D341Med (cell line): Measurements from ENCODE around the gene WDFY2.
"Not testable (repeated sequence)": the region's sequence is repeated elsewhere in the genome, so short reads cannot be mapped to it uniquely, and the experiment has no call there.

ENCODE experiments used
- DNase-seq: peaks from one replicate; pipeline ENCODE4 v3.0.0; 2012; ENCODE audit warnings: low spot score

WDFY2 gene

DNA sequence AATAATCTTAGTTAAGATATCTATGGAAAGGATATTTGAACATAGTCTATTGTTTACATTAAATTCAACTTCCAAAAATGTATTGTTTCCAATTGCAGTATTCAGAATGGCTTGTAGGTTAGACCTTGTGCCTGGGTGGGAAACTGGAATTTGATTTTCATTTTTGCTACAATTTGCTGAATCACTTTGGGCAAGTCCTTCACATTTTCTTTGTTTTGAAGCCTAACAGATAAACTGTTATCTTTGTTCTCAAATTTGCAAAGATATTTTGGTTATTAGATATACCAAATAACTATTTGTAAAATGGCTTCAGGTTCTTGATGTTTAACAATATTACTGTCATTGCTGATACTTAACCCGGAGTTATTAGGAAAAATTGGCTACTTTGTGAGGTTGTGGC is 82.6 kb downstream of the WDFY2 start:
- no peak for DNase-seq

- no peak for DNase-seq
These were observed 84.4 kb downstream of the WDFY2 start for GRCh38 chr13:51668580-51669195.

GRCh38 chr13:51673165-51673564 is 88.9 kb downstream of the WDFY2 start:
- DNase-seq, result no peak

- DNase-seq, result peak; percentile 27
These were observed 90.0 kb downstream of the WDFY2 start for GRCh38 chr13:51674276-51674675.

GRCh38 chr13:51675385-51675784 is 91.1 kb downstream of the WDFY2 start:
- DNase-seq, result no peak

GRCh38 chr13:51675877-51676276 is 91.6 kb downstream of the WDFY2 start:
- no peak for DNase-seq

DNA sequence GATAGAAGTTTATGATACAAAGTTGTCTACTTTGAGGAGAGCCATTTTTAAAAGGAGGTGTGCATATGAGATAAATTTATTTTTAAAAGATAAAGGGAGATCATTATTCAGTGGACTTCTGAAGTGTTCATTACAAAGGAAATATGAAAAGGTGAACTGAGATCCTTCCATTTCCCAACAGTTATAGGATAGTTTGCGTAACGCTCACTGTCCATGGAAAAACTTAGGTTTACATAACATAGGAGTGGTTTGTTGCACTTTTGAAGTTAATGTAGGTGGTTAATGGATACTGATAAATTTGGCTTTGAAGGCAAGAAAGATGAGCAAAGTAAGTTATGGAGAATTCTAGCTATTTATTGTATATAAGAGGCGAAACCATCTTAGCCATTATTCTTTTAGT is 92.5 kb downstream of the WDFY2 start:
- no peak for DNase-seq

GRCh38 chr13:51678420-51678819 is 94.2 kb downstream of the WDFY2 start:
- no peak for DNase-seq

GRCh38 chr13:51679616-51680015 is 95.4 kb downstream of the WDFY2 start:
- no peak for DNase-seq

GRCh38 chr13:51681037-51681678 is 96.9 kb downstream of the WDFY2 start:
- no peak for DNase-seq

DNA sequence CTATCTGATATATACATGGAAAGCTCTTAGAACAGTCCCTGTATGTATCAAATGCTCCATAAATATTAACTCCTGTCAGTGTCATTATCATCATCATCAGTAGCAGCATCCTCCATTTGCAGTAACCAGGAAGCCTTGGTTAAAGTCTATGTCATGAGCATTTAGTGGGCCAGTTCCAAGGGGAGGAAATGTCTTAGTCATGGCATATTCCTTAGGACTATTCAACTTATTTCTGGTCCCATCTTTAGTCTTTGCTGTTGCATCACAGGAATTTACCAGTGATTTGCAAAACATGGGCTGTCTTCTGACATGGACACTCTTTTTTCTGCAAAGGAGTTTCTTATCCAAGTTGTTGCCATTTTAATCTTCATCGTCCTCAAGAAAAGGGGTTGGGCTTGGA is 98.4 kb downstream of the WDFY2 start:
- DNase-seq, result no peak

DNA sequence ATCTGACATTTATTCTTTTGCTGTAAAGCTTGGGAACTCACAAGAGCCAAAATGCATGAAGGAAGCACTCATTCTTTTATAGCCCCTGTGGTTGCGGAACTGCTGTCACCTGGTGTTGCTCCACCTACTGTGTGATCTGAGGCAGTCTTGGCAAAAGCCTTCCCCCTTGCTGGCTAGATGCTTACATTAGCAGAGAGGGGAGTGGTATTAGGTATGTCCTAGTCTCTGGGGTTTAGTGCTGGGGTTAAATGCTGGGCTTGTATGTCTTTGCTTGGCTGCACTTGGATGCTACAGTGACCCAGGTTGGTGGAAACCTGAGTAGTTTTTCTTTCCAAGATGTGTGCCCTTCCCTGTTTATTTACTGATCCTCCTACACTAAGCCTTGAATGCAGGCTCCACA is 99.3 kb downstream of the WDFY2 start:
- DNase-seq, result no peak

DNA sequence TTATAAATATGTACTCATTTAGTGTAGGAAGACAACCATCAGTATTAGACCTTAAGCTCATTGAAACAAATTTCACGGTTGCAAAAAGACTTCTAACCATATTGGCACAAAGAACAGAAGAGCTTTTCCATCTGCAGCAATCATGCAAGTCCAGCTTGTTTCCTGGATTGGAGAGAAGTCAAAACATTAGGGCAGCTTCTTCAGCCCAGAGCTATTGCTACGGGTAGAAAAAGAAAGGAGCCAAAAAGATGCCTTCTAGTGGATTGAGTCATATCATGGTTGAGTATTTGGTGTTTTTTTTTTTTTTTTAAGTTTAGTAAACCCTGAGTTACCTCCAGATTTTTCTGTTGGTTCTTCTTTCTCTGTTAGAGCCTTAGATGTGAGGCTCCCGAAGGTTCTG is 99.8 kb downstream of the WDFY2 start:
- DNase-seq, result no peak

- no peak for DNase-seq
These were observed 103.9 kb downstream of the WDFY2 start for GRCh38 chr13:51687947-51688714.

- no peak for DNase-seq
These were observed 104.8 kb downstream of the WDFY2 start for GRCh38 chr13:51688937-51689662.

DNA sequence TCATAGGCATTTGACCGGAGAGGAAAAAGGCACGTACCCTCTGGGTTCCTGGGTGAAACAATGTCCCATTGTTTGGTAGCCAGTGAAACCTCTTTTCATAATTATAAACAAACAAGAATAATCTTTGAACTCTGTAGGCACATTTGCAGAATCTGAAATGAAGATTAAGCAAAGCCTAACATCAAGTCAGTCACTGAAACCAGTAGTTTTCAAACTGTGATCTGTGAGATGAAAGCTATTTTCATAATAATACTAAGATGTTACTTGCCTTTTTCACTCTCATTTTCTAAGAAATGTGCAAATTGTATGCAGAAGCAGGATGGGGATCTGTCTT is 105.4 kb downstream of the WDFY2 start:
- DNase-seq, result no peak

DNA sequence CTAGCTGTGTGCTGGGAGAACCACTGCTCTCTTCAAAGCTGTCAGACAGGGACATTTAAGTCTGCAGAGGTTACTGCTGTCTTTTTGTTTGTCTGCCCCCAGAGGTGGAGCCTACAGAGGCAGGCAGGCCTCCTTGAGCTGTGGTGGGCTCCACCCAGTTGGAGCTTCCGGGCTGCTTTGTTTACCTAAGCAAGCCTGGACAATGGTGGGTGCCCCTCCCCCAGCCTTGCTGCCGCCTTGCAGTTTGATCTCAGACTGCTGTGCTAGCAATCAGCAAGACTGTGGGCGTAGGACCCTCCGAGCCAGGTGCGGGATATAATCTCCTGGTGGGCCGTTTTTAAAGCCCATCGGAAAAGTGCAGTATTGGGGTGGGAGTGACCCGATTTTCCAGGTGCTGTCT is 111.4 kb downstream of the WDFY2 start:
- not testable (repeated sequence) for DNase-seq

GRCh38 chr13:51697181-51697580 is 112.9 kb downstream of the WDFY2 start:
- no peak for DNase-seq

DNA sequence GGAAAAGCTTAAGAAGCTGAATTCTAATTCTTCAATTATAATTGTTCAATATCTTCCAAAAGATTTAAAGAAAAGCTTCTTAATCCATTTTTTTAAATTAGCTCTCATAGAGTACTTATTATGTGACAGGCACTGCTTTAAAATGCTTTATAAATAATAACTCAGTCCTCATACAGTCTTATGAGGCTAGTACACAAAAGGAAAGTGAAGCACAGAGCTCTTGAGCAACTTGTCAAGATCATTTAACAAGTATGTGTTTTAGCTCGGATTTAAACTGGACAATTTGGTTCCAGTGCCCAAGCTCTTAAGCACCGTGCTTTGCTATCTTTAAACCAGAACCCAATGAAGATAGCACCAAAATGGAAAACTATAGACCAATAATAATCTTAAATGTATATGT is 113.6 kb downstream of the WDFY2 start:
- DNase-seq, result no peak

DNA sequence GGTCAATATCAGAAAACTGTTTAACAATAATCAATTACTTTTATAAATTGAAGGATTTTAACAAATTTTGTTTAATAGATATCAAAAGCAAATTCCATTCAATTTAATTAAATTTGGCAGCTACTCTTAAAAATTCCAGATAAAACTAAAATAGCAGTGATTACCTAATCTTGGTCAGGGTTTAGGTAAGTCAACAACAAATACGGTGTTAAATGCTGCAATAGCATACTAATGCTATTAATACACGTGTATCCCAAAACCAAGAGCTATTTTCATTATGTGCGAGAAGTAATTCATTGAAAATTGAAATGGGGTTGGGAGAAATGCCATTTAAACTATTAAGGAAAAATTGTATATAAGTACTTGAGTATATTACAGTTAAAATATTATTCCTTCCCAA is 114.1 kb downstream of the WDFY2 start:
- no peak for DNase-seq

GRCh38 chr13:51704399-51705313 is 120.4 kb downstream of the WDFY2 start:
- DNase-seq, result no peak

GRCh38 chr13:51707461-51707860 is 123.2 kb downstream of the WDFY2 start:
- DNase-seq, result no peak
